Loucy (cell line): ENCODE measurements around the gene DNAJB6.
A peak's percentile ranks its signal among the peaks of the same experiment; 100 is the strongest.
"Not testable (repeated sequence)": the region's sequence is repeated elsewhere in the genome, so short reads cannot be mapped to it uniquely, and the experiment has no call there.

Experiments used
- H2AFZ ChIP-seq: fragments of 200-600 bp; sonication (generic); 2 replicates; pipeline ENCODE4 v1.6.0; 2016; ENCODE audit warnings: antibody characterized with exemption, mild to moderate bottlenecking, low read length, moderate library complexity
- H3F3A ChIP-seq: fragments of 200-600 bp; 2 replicates; pipeline ENCODE4 v1.6.0; 2016; ENCODE audit warnings: antibody characterized with exemption, low read depth, mild to moderate bottlenecking
- H3K27me3 ChIP-seq: fragments of 200-600 bp; sonication (generic); 2 replicates; pipeline ENCODE4 v1.6.1; 2014; ENCODE audit warnings: low read length, mild to moderate bottlenecking; ENCODE audit not compliant: insufficient read depth, poor library complexity, severe bottlenecking
- H3K36me3 ChIP-seq: fragments of 200-600 bp; sonication (generic); 2 replicates; pipeline ENCODE4 v1.6.1; 2016; ENCODE audit warnings: low read length; ENCODE audit not compliant: insufficient read depth
- H3K4me1 ChIP-seq: fragments of 200-600 bp; sonication (generic); 2 replicates; pipeline ENCODE4 v1.5.1; 2014; ENCODE audit warnings: low read length, mild to moderate bottlenecking; ENCODE audit not compliant: insufficient read depth, poor library complexity, severe bottlenecking
- H3K4me2 ChIP-seq: fragments of 200-600 bp; sonication (generic); 2 replicates; pipeline ENCODE4 v1.6.0; 2014; ENCODE audit warnings: antibody characterized with exemption, low read length, low read depth, mild to moderate bottlenecking; ENCODE audit not compliant: poor library complexity, severe bottlenecking
- H3K4me3 ChIP-seq: fragments of 200-600 bp; sonication (generic); 2 replicates; pipeline ENCODE4 v1.5.1; 2014; ENCODE audit warnings: low read length, mild to moderate bottlenecking, mixed read lengths; ENCODE audit not compliant: poor library complexity, severe bottlenecking
- H3K79me2 ChIP-seq: fragments of 200-600 bp; sonication (generic); 2 replicates; pipeline ENCODE4 v1.6.1; 2014; ENCODE audit warnings: low read length; ENCODE audit not compliant: insufficient read depth
- H3K9ac ChIP-seq: fragments of 200-600 bp; sonication (generic); 2 replicates; pipeline ENCODE4 v1.6.0; 2014; ENCODE audit warnings: mild to moderate bottlenecking, low read depth, low read length, moderate library complexity; ENCODE audit not compliant: poor library complexity, severe bottlenecking
- H3K9me2 ChIP-seq: fragments of 200-600 bp; sonication (generic); replicated peaks from 2 replicates; pipeline ENCODE4 v1.6.1; 2016; ENCODE audit warnings: low read depth, low read length, mixed read lengths
- H3K9me3 ChIP-seq: fragments of 200-600 bp; sonication (generic); 2 replicates; pipeline ENCODE4 v1.6.1; 2014; ENCODE audit warnings: mild to moderate bottlenecking, antibody characterized with exemption, low read length, low read depth; ENCODE audit not compliant: insufficient read depth
- H4K20me1 ChIP-seq: fragments of 200-600 bp; sonication (generic); 2 replicates; pipeline ENCODE4 v1.6.0; 2014; ENCODE audit warnings: antibody characterized with exemption, low read length, mild to moderate bottlenecking; ENCODE audit not compliant: insufficient read depth, poor library complexity, severe bottlenecking
- CTCF ChIP-seq: fragments of 200-600 bp; sonication (generic); conservative IDR thresholded peaks from 2 replicates; pipeline ENCODE4 v1.5.1; 2014; ENCODE audit warnings: mild to moderate bottlenecking, antibody characterized with exemption, low read length
- EZH2phosphoT487 ChIP-seq: fragments of 200-600 bp; IDR thresholded peaks from 2 replicates; pipeline ENCODE4 v1.6.1; 2018; ENCODE audit warnings: antibody characterized with exemption, mild to moderate bottlenecking, moderate library complexity, borderline replicate concordance

Gene DNAJB6

GRCh38 chr7:157329447-157329846 lies 7.4 kb upstream of the DNAJB6 start:
- H3K9me3 ChIP-seq: no peaks in the 10 kb centered on the region
- no peaks in the 10 kb centered on the region for H3K79me2 ChIP-seq
- no peaks in the 10 kb centered on the region for H3K36me3 ChIP-seq
- no peak overlapping the region for H3K9ac ChIP-seq
- H3F3A ChIP-seq: no peaks in the 10 kb centered on the region
- no peak overlapping the region for H3K4me2 ChIP-seq
- H3K27me3 ChIP-seq: no peaks in the 10 kb centered on the region
- peaks cover 4% of the 10 kb centered on the region for H3K4me1 ChIP-seq
- H4K20me1 ChIP-seq: no peaks in the 10 kb centered on the region
- H3K9me2 ChIP-seq: no peaks in the 10 kb centered on the region
- TF ChIP-seq CTCF: no peak
- no peak for TF ChIP-seq EZH2phosphoT487
- no peak overlapping the region for H3K4me3 ChIP-seq
- H2AFZ ChIP-seq: no peak overlapping the region

- not testable (repeated sequence) for H3F3A ChIP-seq, H3K27me3 ChIP-seq, H2AFZ ChIP-seq, H3K9ac ChIP-seq, H3K4me3 ChIP-seq, H3K4me2 ChIP-seq, H3K9me3 ChIP-seq, H4K20me1 ChIP-seq, H3K9me2 ChIP-seq, H3K36me3 ChIP-seq, H3K79me2 ChIP-seq
- H3K4me1 ChIP-seq: peaks cover 12% of the 10 kb centered on the region
Measured at GRCh38 chr7:157330567-157330966, 6.2 kb upstream of the DNAJB6 start.

GRCh38 chr7:157331049-157331448 lies 5.8 kb upstream of the DNAJB6 start:
- H3K4me3 ChIP-seq, H4K20me1 ChIP-seq, H3K9me2 ChIP-seq, H3F3A ChIP-seq, H3K4me2 ChIP-seq, H3K27me3 ChIP-seq, H2AFZ ChIP-seq, H3K36me3 ChIP-seq, H3K79me2 ChIP-seq, H3K9ac ChIP-seq, H3K9me3 ChIP-seq: not testable (repeated sequence)
- peaks cover 14% of the 10 kb centered on the region for H3K4me1 ChIP-seq

- Histone ChIP-seq H3K4me1 (peaks cover 28% of the 10 kb centered on the region), H3F3A (no peaks in the 10 kb centered on the region), H3K9ac (no peak overlapping the region), H3K9me2 (no peaks in the 10 kb centered on the region), H3K9me3 (no peaks in the 10 kb centered on the region), H2AFZ (no peak overlapping the region), H3K27me3 (no peaks in the 10 kb centered on the region), H3K36me3 (no peaks in the 10 kb centered on the region), H3K4me2 (peak overlapping the region; percentile 84), H3K4me3 (no peak overlapping the region), H3K79me2 (peaks cover 39% of the 10 kb centered on the region), H4K20me1 (peaks cover 28% of the 10 kb centered on the region)
- TF ChIP-seq CTCF (no peak), EZH2phosphoT487 (no peak)
Measured at GRCh38 chr7:157335236-157335635, 1.6 kb upstream of the DNAJB6 start.
